ENCODE measurements around the gene ELF2. TPM values are rescaled to one million over a fixed set of nuclear protein-coding genes. Genes with fewer than 3 reads are reported as not detected.
"Not testable (repeated sequence)": the region's sequence is repeated elsewhere in the genome, so short reads cannot be mapped to it uniquely, and the experiment has no call there.

The ELF2 gene
- total RNA-seq = 10 to 100 TPM; 40.0 to 44.0 (median 42.8) TPM
- 15.6 TPM for polyA plus RNA-seq
- long read RNA-seq, donor 1, full-length matches to known transcripts = 6 of 25 reads
- long read RNA-seq, donor 1, partial matches to known transcripts = 2 of 25 reads
- long read RNA-seq, donor 1, other reads (novel, unspliced or antisense) = 17 of 25 reads
- long read RNA-seq, donor 2, partial matches to known transcripts = 0 of 16 reads
- long read RNA-seq, donor 2, other reads (novel, unspliced or antisense) = 12 of 16 reads
- long read RNA-seq, donor 3, full-length matches to known transcripts = 8 of 22 reads
- long read RNA-seq, donor 3, partial matches to known transcripts = 0 of 22 reads
- long read RNA-seq, donor 3, other reads (novel, unspliced or antisense) = 14 of 22 reads
- long read RNA-seq, donor 4, full-length matches to known transcripts = 7 of 11 reads
- long read RNA-seq, donor 4, partial matches to known transcripts = 0 of 11 reads
- long read RNA-seq, donor 4, other reads (novel, unspliced or antisense) = 4 of 11 reads

- WGBS = under 1% methylated on average over 82 of the region's 83 CpGs
- Histone ChIP-seq H3K27ac (ENCODE audit: low read length) (peak within 1 kb of the TSS; percentile 99), H3K9me3 (ENCODE audit: control insufficient read depth, low read length) (no peaks in the 10 kb centered on the region), H3K27me3 (ENCODE audit: control insufficient read depth, insufficient read depth) (no peaks in the 10 kb centered on the region), H3K4me3 (ENCODE audit: low read length) (peak within 1 kb of the TSS; percentile 96), H3K4me1 (ENCODE audit: control insufficient read depth, insufficient read depth, low read length) (no peaks in the 10 kb centered on the region)
- intact Hi-C loops (cut with DNase I) = loop anchor here in 1 of 4 donors (10.0 kb wide), 1 partner anchor 128 kb away; the partner anchor contains the start of genes NAA15 and NDUFC1
- peak; percentile 90 to 93 for ATAC-seq
- peak; percentile 96 to 98 (median 97) for DNase-seq
Measured at GRCh38 chr4:139177049-139177868, at the start of gene ELF2. Gene ELF2 (minus strand): TSS chr4:139177218. CDS start chr4:139137701, 39,517 bp downstream.

GRCh38 chr4:139223682-139224317 lies 46.8 kb upstream of the ELF2 start:
- H3K27ac ChIP-seq (ENCODE audit: low read length) = no peak overlapping the region
- H3K27me3 ChIP-seq (ENCODE audit: control insufficient read depth, insufficient read depth) = no peaks in the 10 kb centered on the region
- 65% methylated on average over 2 of the region's 2 CpGs for WGBS
- intact Hi-C loops (cut with DNase I) = no loop called here
- ATAC-seq (peak in 1 of 2 donors; percentile 41), DNase-seq (peak; percentile 44 to 80 (median 66))
- H3K9me3 ChIP-seq (ENCODE audit: control insufficient read depth, low read length) = no peaks in the 10 kb centered on the region
- no peaks in the 10 kb centered on the region for H3K4me1 ChIP-seq (ENCODE audit: control insufficient read depth, insufficient read depth, low read length)
- H3K4me3 ChIP-seq (ENCODE audit: low read length) = no peak overlapping the region

- WGBS = 92% methylated on average over 5 of the region's 5 CpGs
Measured at GRCh38 chr4:139222215-139222614, 45.2 kb upstream of the ELF2 start.

GRCh38 chr4:139221687-139222086 lies 44.7 kb upstream of the ELF2 start:
- no peak overlapping the region for H3K27ac ChIP-seq (ENCODE audit: low read length)
- no peak for ATAC-seq
- no peaks in the 10 kb centered on the region for H3K9me3 ChIP-seq (ENCODE audit: control insufficient read depth, low read length)
- DNase-seq = no peak
- no peaks in the 10 kb centered on the region for H3K27me3 ChIP-seq (ENCODE audit: control insufficient read depth, insufficient read depth)
- H3K4me1 ChIP-seq (ENCODE audit: control insufficient read depth, insufficient read depth, low read length) = no peaks in the 10 kb centered on the region
- WGBS = 72% methylated on average over 5 of the region's 5 CpGs
- intact Hi-C loops (cut with DNase I) = no loop called here
- H3K4me3 ChIP-seq (ENCODE audit: low read length) = no peak overlapping the region

More at GRCh38 chr4:139222215-139222614, 45.2 kb upstream of the ELF2 start:
- DNase-seq (no peak), ATAC-seq (no peak)
- no peaks in the 10 kb centered on the region for H3K27me3 ChIP-seq (ENCODE audit: control insufficient read depth, insufficient read depth)
- no peak overlapping the region for H3K27ac ChIP-seq (ENCODE audit: low read length)
- intact Hi-C loops (cut with DNase I) = no loop called here
- no peak overlapping the region for H3K4me3 ChIP-seq (ENCODE audit: low read length)
- no peaks in the 10 kb centered on the region for H3K4me1 ChIP-seq (ENCODE audit: control insufficient read depth, insufficient read depth, low read length)
- H3K9me3 ChIP-seq (ENCODE audit: control insufficient read depth, low read length) = no peaks in the 10 kb centered on the region

GRCh38 chr4:139219450-139220055 lies 42.5 kb upstream of the ELF2 start:
- intact Hi-C loops (cut with DNase I) = no loop called here
- WGBS = 84% methylated on average over 4 of the region's 4 CpGs

GRCh38 chr4:139214039-139214534 lies 37.1 kb upstream of the ELF2 start:
- WGBS = 55% methylated on average over 7 of the region's 7 CpGs
- peak in 1 of 3 donors; percentile 62 for DNase-seq
- no peak overlapping the region for H3K4me3 ChIP-seq (ENCODE audit: low read length)
- H3K27me3 ChIP-seq (ENCODE audit: control insufficient read depth, insufficient read depth) = no peaks in the 10 kb centered on the region
- no peaks in the 10 kb centered on the region for H3K9me3 ChIP-seq (ENCODE audit: control insufficient read depth, low read length)
- intact Hi-C loops (cut with DNase I) = no loop called here
- ATAC-seq = peak; percentile 26 to 74
- H3K27ac ChIP-seq (ENCODE audit: low read length) = no peak overlapping the region
- peaks cover 2% of the 10 kb centered on the region for H3K4me1 ChIP-seq (ENCODE audit: control insufficient read depth, insufficient read depth, low read length)

More at GRCh38 chr4:139219450-139220055, 42.5 kb upstream of the ELF2 start:
- no peak for DNase-seq
- H3K4me3 ChIP-seq (ENCODE audit: low read length) = no peak overlapping the region
- H3K4me1 ChIP-seq (ENCODE audit: control insufficient read depth, insufficient read depth, low read length) = no peaks in the 10 kb centered on the region
- no peak for ATAC-seq
- no peaks in the 10 kb centered on the region for H3K9me3 ChIP-seq (ENCODE audit: control insufficient read depth, low read length)
- H3K27me3 ChIP-seq (ENCODE audit: control insufficient read depth, insufficient read depth) = no peaks in the 10 kb centered on the region
- no peak overlapping the region for H3K27ac ChIP-seq (ENCODE audit: low read length)

- H3K9me3 ChIP-seq (ENCODE audit: control insufficient read depth, low read length); H3K27me3 ChIP-seq (ENCODE audit: control insufficient read depth, insufficient read depth); H3K27ac ChIP-seq (ENCODE audit: low read length); H3K4me1 ChIP-seq (ENCODE audit: control insufficient read depth, insufficient read depth, low read length); DNase-seq; intact Hi-C loops (cut with DNase I); ATAC-seq; H3K4me3 ChIP-seq (ENCODE audit: low read length): not testable (repeated sequence)
- WGBS = 90% methylated on average over 10 of the region's 10 CpGs
Measured at GRCh38 chr4:139213633-139214032, 36.6 kb upstream of the ELF2 start.

- DNase-seq = no peak
- Histone ChIP-seq H3K4me1 (ENCODE audit: control insufficient read depth, insufficient read depth, low read length) (peaks cover 2% of the 10 kb centered on the region), H3K27me3 (ENCODE audit: control insufficient read depth, insufficient read depth) (no peaks in the 10 kb centered on the region), H3K4me3 (ENCODE audit: low read length) (no peak overlapping the region), H3K27ac (ENCODE audit: low read length) (no peak overlapping the region), H3K9me3 (ENCODE audit: control insufficient read depth, low read length) (no peaks in the 10 kb centered on the region)
- 88% methylated on average over 3 of the region's 3 CpGs for WGBS
- no peak for ATAC-seq
- intact Hi-C loops (cut with DNase I) = no loop called here
Measured at GRCh38 chr4:139212900-139213299, 35.9 kb upstream of the ELF2 start.

GRCh38 chr4:139210486-139210885 lies 33.5 kb upstream of the ELF2 start:
- Histone ChIP-seq H3K4me1 (ENCODE audit: control insufficient read depth, insufficient read depth, low read length) (peaks cover 2% of the 10 kb centered on the region), H3K27ac (ENCODE audit: low read length) (no peak overlapping the region), H3K9me3 (ENCODE audit: control insufficient read depth, low read length) (no peaks in the 10 kb centered on the region), H3K4me3 (ENCODE audit: low read length) (no peak overlapping the region), H3K27me3 (ENCODE audit: control insufficient read depth, insufficient read depth) (no peaks in the 10 kb centered on the region)
- intact Hi-C loops (cut with DNase I) = no loop called here
- 82% methylated on average over 1 of the region's 1 CpG for WGBS
- ATAC-seq (no peak), DNase-seq (no peak)

GRCh38 chr4:139209470-139210063 lies 32.5 kb upstream of the ELF2 start:
- H3K9me3 ChIP-seq (ENCODE audit: control insufficient read depth, low read length) = no peaks in the 10 kb centered on the region
- H3K27ac ChIP-seq (ENCODE audit: low read length) = no peak overlapping the region
- intact Hi-C loops (cut with DNase I) = no loop called here
- no peak overlapping the region for H3K4me3 ChIP-seq (ENCODE audit: low read length)
- no peaks in the 10 kb centered on the region for H3K27me3 ChIP-seq (ENCODE audit: control insufficient read depth, insufficient read depth)
- 94% methylated on average over 3 of the region's 3 CpGs for WGBS
- ATAC-seq = no peak
- no peak for DNase-seq
- H3K4me1 ChIP-seq (ENCODE audit: control insufficient read depth, insufficient read depth, low read length) = peaks cover 2% of the 10 kb centered on the region
